HCT116 (cell line): ENCODE data around the gene LAMTOR4.

Experiments
- ELF1 ChIP-seq: IDR thresholded peaks from 2 replicates; pipeline ENCODE4 v1.6.1; 2012; ENCODE audit warnings: low read depth, borderline replicate concordance
- EZH2 ChIP-seq: fragments of 200-600 bp; sonication (generic); IDR thresholded peaks from 2 replicates; pipeline ENCODE4 v1.6.1; 2017; ENCODE audit warnings: antibody characterized with exemption, mixed run types
- EZH2phosphoT487 ChIP-seq: fragments of 200-600 bp; IDR thresholded peaks from 2 replicates; pipeline ENCODE4 v1.6.1; 2018; ENCODE audit warnings: antibody characterized with exemption, borderline replicate concordance
- FOSL1 ChIP-seq: IDR thresholded peaks from 2 replicates; pipeline ENCODE4 v1.6.1; 2012; ENCODE audit warnings: low read depth
- JUND ChIP-seq: IDR thresholded peaks from 2 replicates; pipeline ENCODE4 v1.6.1; 2012
- MAX ChIP-seq: IDR thresholded peaks from 2 replicates; pipeline ENCODE4 v1.6.1; 2012
- POLR2A ChIP-seq: IDR thresholded peaks from 2 replicates; pipeline ENCODE4 v1.7.0; 2011; ENCODE audit warnings: borderline replicate concordance; ENCODE audit not compliant: insufficient read depth, insufficient read length; ENCODE audit errors: extremely low read depth
- POLR2AphosphoS5 ChIP-seq: IDR thresholded peaks from 2 replicates; pipeline ENCODE4 v1.6.1; 2011; ENCODE audit warnings: mild to moderate bottlenecking, low read depth, low read length, moderate library complexity
- RAD21 ChIP-seq: IDR thresholded peaks from 2 replicates; pipeline ENCODE4 v1.6.1; 2012; ENCODE audit warnings: low read depth, mild to moderate bottlenecking
- REST ChIP-seq: IDR thresholded peaks from 2 replicates; pipeline ENCODE4 v1.6.1; 2012; ENCODE audit warnings: low read depth
- SIN3A ChIP-seq: IDR thresholded peaks from 2 replicates; pipeline ENCODE4 v1.6.1; 2012; ENCODE audit warnings: low read depth
- YY1 ChIP-seq: IDR thresholded peaks from 2 replicates; pipeline ENCODE4 v1.6.1; 2011; ENCODE audit warnings: low read length, low read depth, moderate library complexity, mild to moderate bottlenecking; ENCODE audit not compliant: insufficient replicate concordance; ENCODE audit errors: extremely low read depth
- TF ChIP-seq, protein P1 (sequence below): IDR thresholded peaks from 2 replicates; pipeline ENCODE4 v1.6.1; 2012
- TF ChIP-seq, protein P2 (sequence below), 3 experiments: fragments of 200-600 bp in 1 of 3; sonication (generic) in 1 of 3; IDR thresholded peaks in 2 of 3; conservative IDR thresholded peaks in 1 of 3; 2 replicates each; pipeline ENCODE4 v1.5.1; 2012 to 2017; ENCODE audit warnings: low read depth in 2 of 3, low read length in 2 of 3, antibody characterized with exemption in 1 of 3, borderline replicate concordance in 1 of 3, control low read depth in 1 of 3, mild to moderate bottlenecking in 1 of 3, mixed read lengths in 1 of 3, mixed run types in 1 of 3, moderate library complexity in 1 of 3; ENCODE audit not compliant: insufficient read depth in 1 of 3

GRCh38 chr7:100157069-100157333 is 8.3 kb downstream of the LAMTOR4 start:
- no peak; the same call in 1 of the 2 replicates for TF ChIP-seq POLR2AphosphoS5
- no peak for TF ChIP-seq MAX
- TF ChIP-seq REST = no peak
- no peak for TF ChIP-seq FOSL1
- no peak for TF ChIP-seq EZH2phosphoT487
- TF ChIP-seq, protein P1, sequence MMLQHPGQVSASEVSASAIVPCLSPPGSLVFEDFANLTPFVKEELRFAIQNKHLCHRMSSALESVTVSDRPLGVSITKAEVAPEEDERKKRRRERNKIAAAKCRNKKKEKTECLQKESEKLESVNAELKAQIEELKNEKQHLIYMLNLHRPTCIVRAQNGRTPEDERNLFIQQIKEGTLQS = no peak
- no peak for TF ChIP-seq POLR2A
- no peak for TF ChIP-seq JUND
- no peak for TF ChIP-seq RAD21
- TF ChIP-seq, protein P2, sequence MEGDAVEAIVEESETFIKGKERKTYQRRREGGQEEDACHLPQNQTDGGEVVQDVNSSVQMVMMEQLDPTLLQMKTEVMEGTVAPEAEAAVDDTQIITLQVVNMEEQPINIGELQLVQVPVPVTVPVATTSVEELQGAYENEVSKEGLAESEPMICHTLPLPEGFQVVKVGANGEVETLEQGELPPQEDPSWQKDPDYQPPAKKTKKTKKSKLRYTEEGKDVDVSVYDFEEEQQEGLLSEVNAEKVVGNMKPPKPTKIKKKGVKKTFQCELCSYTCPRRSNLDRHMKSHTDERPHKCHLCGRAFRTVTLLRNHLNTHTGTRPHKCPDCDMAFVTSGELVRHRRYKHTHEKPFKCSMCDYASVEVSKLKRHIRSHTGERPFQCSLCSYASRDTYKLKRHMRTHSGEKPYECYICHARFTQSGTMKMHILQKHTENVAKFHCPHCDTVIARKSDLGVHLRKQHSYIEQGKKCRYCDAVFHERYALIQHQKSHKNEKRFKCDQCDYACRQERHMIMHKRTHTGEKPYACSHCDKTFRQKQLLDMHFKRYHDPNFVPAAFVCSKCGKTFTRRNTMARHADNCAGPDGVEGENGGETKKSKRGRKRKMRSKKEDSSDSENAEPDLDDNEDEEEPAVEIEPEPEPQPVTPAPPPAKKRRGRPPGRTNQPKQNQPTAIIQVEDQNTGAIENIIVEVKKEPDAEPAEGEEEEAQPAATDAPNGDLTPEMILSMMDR (IDR thresholded peaks at IDR 0.05 in 2 of 3, conservative IDR thresholded peaks at IDR 0.05 in 1 of 3; ENCODE audit: borderline replicate concordance in 1 of 3, insufficient read depth in 1 of 3, low read depth in 2 of 3, low read length in 2 of 3) = no peak
- no peak for TF ChIP-seq YY1
- no peak for TF ChIP-seq SIN3A
- TF ChIP-seq ELF1 = no peak
- no peak for TF ChIP-seq EZH2
